SK-N-MC (cell line): ENCODE data around the gene AFF3.

Experiments
- EZH2 ChIP-seq: fragments of 200-600 bp; sonication (generic); IDR thresholded peaks from one replicate; pipeline ENCODE4 v1.6.1; 2017; ENCODE audit warnings: antibody characterized with exemption
- POLR2AphosphoS5 ChIP-seq: IDR thresholded peaks from 2 replicates; pipeline ENCODE4 v1.6.1; 2012; ENCODE audit warnings: mild to moderate bottlenecking, low read depth, low read length, borderline replicate concordance

- TF ChIP-seq EZH2 (no peak), POLR2AphosphoS5 (no peak)
Observed at GRCh38 chr2:100012561-100012960, 129.8 kb downstream of the AFF3 start.
